ENCODE measurements around the gene DNM1L.

Gene DNM1L

DNA sequence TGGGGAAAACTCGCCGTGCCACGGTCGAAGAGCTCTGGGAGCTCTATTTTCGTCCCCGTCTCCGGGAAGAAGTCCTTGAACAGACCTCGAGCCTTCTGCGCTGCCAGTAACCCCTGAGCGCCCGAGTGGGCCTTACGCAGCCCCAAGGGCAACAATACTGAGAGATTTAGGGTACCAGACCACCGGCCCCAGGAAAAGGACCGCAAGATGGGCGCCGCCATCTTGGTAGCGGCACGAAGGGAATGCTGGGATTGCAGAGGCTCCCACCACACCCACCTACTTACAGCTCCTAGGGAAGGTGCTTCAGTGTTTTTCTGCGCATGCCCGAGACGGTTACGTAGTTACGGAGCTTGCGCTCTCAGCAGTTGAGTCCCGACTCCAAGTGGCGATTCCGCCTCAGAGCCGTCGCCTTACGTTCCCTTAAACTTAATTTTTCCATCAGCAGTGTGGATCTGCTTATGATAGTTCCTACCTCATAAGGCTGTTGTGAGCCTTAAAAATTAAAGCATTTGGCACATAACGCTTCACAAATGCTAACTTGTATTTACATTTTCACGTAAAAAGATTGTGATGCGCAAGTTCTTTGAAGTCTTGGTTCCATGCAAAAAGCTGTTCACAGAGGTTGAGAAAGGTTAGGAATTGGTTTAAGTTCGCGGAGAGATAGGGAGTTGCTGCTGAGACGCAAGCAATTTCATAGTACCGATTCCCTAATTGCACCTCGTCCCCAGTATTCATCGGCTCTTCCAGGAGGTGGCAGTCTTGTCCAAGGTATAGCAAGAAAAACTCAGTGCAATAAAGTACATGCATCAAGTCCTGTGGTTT, 76.8 kb downstream of the DNM1L start, which contains the start of gene YARS2:
TSS of gene YARS2 (minus strand) at position 244 of the 822 bp plus-strand sequence. CDS start at position 221, 23 bp downstream.
- TF ChIP-seq EZH2phosphoT487 (IDR thresholded peaks at IDR 0.05; ENCODE audit: borderline replicate concordance), result no peak
- TF ChIP-seq, protein P1, sequence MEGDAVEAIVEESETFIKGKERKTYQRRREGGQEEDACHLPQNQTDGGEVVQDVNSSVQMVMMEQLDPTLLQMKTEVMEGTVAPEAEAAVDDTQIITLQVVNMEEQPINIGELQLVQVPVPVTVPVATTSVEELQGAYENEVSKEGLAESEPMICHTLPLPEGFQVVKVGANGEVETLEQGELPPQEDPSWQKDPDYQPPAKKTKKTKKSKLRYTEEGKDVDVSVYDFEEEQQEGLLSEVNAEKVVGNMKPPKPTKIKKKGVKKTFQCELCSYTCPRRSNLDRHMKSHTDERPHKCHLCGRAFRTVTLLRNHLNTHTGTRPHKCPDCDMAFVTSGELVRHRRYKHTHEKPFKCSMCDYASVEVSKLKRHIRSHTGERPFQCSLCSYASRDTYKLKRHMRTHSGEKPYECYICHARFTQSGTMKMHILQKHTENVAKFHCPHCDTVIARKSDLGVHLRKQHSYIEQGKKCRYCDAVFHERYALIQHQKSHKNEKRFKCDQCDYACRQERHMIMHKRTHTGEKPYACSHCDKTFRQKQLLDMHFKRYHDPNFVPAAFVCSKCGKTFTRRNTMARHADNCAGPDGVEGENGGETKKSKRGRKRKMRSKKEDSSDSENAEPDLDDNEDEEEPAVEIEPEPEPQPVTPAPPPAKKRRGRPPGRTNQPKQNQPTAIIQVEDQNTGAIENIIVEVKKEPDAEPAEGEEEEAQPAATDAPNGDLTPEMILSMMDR (conservative IDR thresholded peaks at IDR 0.05; ENCODE audit: low read length), result peak; percentile 98
- Histone ChIP-seq H3K4me3 (ENCODE audit: low read length, poor library complexity, severe bottlenecking) (peak within 1 kb of the TSS; percentile 80), H3K27me3 (ENCODE audit: insufficient read depth, low read length, poor library complexity, severe bottlenecking) (no peaks in the 10 kb centered on the region), H3K36me3 (ENCODE audit: insufficient read depth, low read length) (peaks cover 10% of the 10 kb centered on the region; the same call in 1 of the 2 replicates), H4K20me1 (ENCODE audit: insufficient read depth, low read length, poor library complexity, severe bottlenecking) (peaks cover 16% of the 10 kb centered on the region), H3K79me2 (ENCODE audit: insufficient read depth, low read length) (peaks cover 36% of the 10 kb centered on the region), H3K9me3 (ENCODE audit: insufficient read depth, low read depth, low read length) (no peaks in the 10 kb centered on the region), H2AFZ (ENCODE audit: low read length) (peak within 1 kb of the TSS; percentile 100), H3F3A (ENCODE audit: low read depth) (no peaks in the 10 kb centered on the region), H3K4me2 (ENCODE audit: low read depth, low read length, poor library complexity, severe bottlenecking) (peak within 1 kb of the TSS; percentile 86), H3K4me1 (ENCODE audit: insufficient read depth, low read length, poor library complexity, severe bottlenecking) (peaks cover 21% of the 10 kb centered on the region), H3K9me2 (replicated peaks; ENCODE audit: low read depth, low read length) (no peaks in the 10 kb centered on the region), H3K9ac (ENCODE audit: low read depth, low read length, poor library complexity, severe bottlenecking) (peak within 1 kb of the TSS; percentile 82)

- Histone ChIP-seq H3K36me3 (ENCODE audit: insufficient read depth, low read length) (peaks cover 5% of the 10 kb centered on the region; the same call in 1 of the 2 replicates), H3K4me3 (ENCODE audit: low read length, poor library complexity, severe bottlenecking) (peak overlapping the region; percentile 80), H3K79me2 (ENCODE audit: insufficient read depth, low read length) (peaks cover 36% of the 10 kb centered on the region), H3K9ac (ENCODE audit: low read depth, low read length, poor library complexity, severe bottlenecking) (peak overlapping the region; percentile 82), H3F3A (ENCODE audit: low read depth) (no peaks in the 10 kb centered on the region), H3K9me2 (replicated peaks; ENCODE audit: low read depth, low read length) (no peaks in the 10 kb centered on the region), H3K4me1 (ENCODE audit: insufficient read depth, low read length, poor library complexity, severe bottlenecking) (peaks cover 21% of the 10 kb centered on the region), H3K4me2 (ENCODE audit: low read depth, low read length, poor library complexity, severe bottlenecking) (peak overlapping the region; percentile 86), H3K27me3 (ENCODE audit: insufficient read depth, low read length, poor library complexity, severe bottlenecking) (no peaks in the 10 kb centered on the region), H3K9me3 (ENCODE audit: insufficient read depth, low read depth, low read length) (no peaks in the 10 kb centered on the region), H2AFZ (ENCODE audit: low read length) (no peak overlapping the region), H4K20me1 (ENCODE audit: insufficient read depth, low read length, poor library complexity, severe bottlenecking) (peaks cover 16% of the 10 kb centered on the region)
- TF ChIP-seq, protein P1 (conservative IDR thresholded peaks at IDR 0.05; ENCODE audit: low read length), result no peak
- no peak for TF ChIP-seq EZH2phosphoT487 (IDR thresholded peaks at IDR 0.05; ENCODE audit: borderline replicate concordance)
These were observed 77.5 kb downstream of the DNM1L start for GRCh38 chr12:32756476-32757066.

GRCh38 chr12:32757157-32757556, 78.1 kb downstream of the DNM1L start:
- no peak overlapping the region for H2AFZ ChIP-seq (ENCODE audit: low read length)
- peaks cover 16% of the 10 kb centered on the region for H4K20me1 ChIP-seq (ENCODE audit: insufficient read depth, low read length, poor library complexity, severe bottlenecking)
- no peak for TF ChIP-seq EZH2phosphoT487 (IDR thresholded peaks at IDR 0.05; ENCODE audit: borderline replicate concordance)
- TF ChIP-seq, protein P1 (conservative IDR thresholded peaks at IDR 0.05; ENCODE audit: low read length), result no peak
- no peak overlapping the region for H3K4me2 ChIP-seq (ENCODE audit: low read depth, low read length, poor library complexity, severe bottlenecking)
- H3K9me2 ChIP-seq (replicated peaks; ENCODE audit: low read depth, low read length), result no peaks in the 10 kb centered on the region
- no peak overlapping the region for H3K4me3 ChIP-seq (ENCODE audit: low read length, poor library complexity, severe bottlenecking)
- no peaks in the 10 kb centered on the region for H3K9me3 ChIP-seq (ENCODE audit: insufficient read depth, low read depth, low read length)
- H3K79me2 ChIP-seq (ENCODE audit: insufficient read depth, low read length), result peaks cover 30% of the 10 kb centered on the region
- no peaks in the 10 kb centered on the region for H3F3A ChIP-seq (ENCODE audit: low read depth)
- H3K27me3 ChIP-seq (ENCODE audit: insufficient read depth, low read length, poor library complexity, severe bottlenecking), result no peaks in the 10 kb centered on the region
- no peaks in the 10 kb centered on the region; the same call in 1 of the 2 replicates for H3K36me3 ChIP-seq (ENCODE audit: insufficient read depth, low read length)
- H3K9ac ChIP-seq (ENCODE audit: low read depth, low read length, poor library complexity, severe bottlenecking), result no peak overlapping the region
- peaks cover 21% of the 10 kb centered on the region for H3K4me1 ChIP-seq (ENCODE audit: insufficient read depth, low read length, poor library complexity, severe bottlenecking)
